CD1c-positive myeloid dendritic cell (primary cell): ENCODE measurements around the gene FAM162A.
"Not testable (repeated sequence)": the region's sequence is repeated elsewhere in the genome, so short reads cannot be mapped to it uniquely, and the experiment has no call there.

Source experiments
- DNase-seq: peaks from one replicate; pipeline ENCODE4 v3.0.0-alpha.2; 2016; ENCODE audit errors: extremely low spot score

The FAM162A gene

GRCh38 chr3:122383771-122384697 lies at the start of gene FAM162A:
FAM162A (plus strand) TSS chr3:122384182; CDS start chr3:122384266, 84 bp downstream.
- DNase-seq: peak; percentile 95

GRCh38 chr3:122342803-122343202 lies 41.2 kb upstream of the FAM162A start:
- no peak for DNase-seq

- DNase-seq: no peak
These were observed 40.3 kb upstream of the FAM162A start for GRCh38 chr3:122343654-122344053.

GRCh38 chr3:122349171-122349570 lies 34.8 kb upstream of the FAM162A start:
- no peak for DNase-seq

- peak; percentile 42 for DNase-seq
These were observed 33.1 kb upstream of the FAM162A start for GRCh38 chr3:122350814-122351418.

GRCh38 chr3:122351612-122352011 lies 32.4 kb upstream of the FAM162A start:
- DNase-seq: no peak

- no peak for DNase-seq
These were observed 30.8 kb upstream of the FAM162A start for GRCh38 chr3:122353215-122353614.

GRCh38 chr3:122353893-122354401 lies 30.0 kb upstream of the FAM162A start:
- DNase-seq: peak; percentile 22

- no peak for DNase-seq
These were observed 28.4 kb upstream of the FAM162A start for GRCh38 chr3:122355612-122356011.

- DNase-seq: peak; percentile 20
These were observed 27.6 kb upstream of the FAM162A start for GRCh38 chr3:122356402-122356801.

- DNase-seq: no peak
These were observed 25.9 kb upstream of the FAM162A start for GRCh38 chr3:122357828-122358702.

GRCh38 chr3:122358703-122359032 lies 25.3 kb upstream of the FAM162A start:
- DNase-seq: no peak

GRCh38 chr3:122362026-122362425 lies 22.0 kb upstream of the FAM162A start:
- DNase-seq: no peak

- DNase-seq: no peak
These were observed 19.5 kb upstream of the FAM162A start for GRCh38 chr3:122364490-122364889.

GRCh38 chr3:122365073-122365472 lies 18.9 kb upstream of the FAM162A start:
- no peak for DNase-seq

- not testable (repeated sequence) for DNase-seq
These were observed 18.2 kb upstream of the FAM162A start for GRCh38 chr3:122365582-122366378.

GRCh38 chr3:122366379-122366749 lies 17.6 kb upstream of the FAM162A start:
- no peak for DNase-seq

GRCh38 chr3:122374034-122374433 lies 9.9 kb upstream of the FAM162A start:
- no peak for DNase-seq

- DNase-seq: no peak
These were observed 6.0 kb upstream of the FAM162A start for GRCh38 chr3:122377975-122378374.

GRCh38 chr3:122382888-122383666 lies 905 bp upstream of the FAM162A start, which contains the start of gene MIX23:
MIX23 (minus strand) TSS chr3:122383231; CDS start chr3:122383224, 7 bp downstream.
- DNase-seq: peak; percentile 88
